Lower lobe of right lung (tissue), 2 donors: ENCODE results near the gene COL8A1. TPM values are rescaled to one million over a fixed set of nuclear protein-coding genes. Genes with fewer than 3 reads are reported as not detected.
"Not testable (repeated sequence)": the region's sequence is repeated elsewhere in the genome, so short reads cannot be mapped to it uniquely, and the experiment has no call there.

Experiments used
- ATAC-seq, 2 donors: fragments of 200-7000 bp; cut with Tn5 transposase; one replicate each; pipeline ENCODE4 v1.9.1; 2020 to 2022; ENCODE audit warnings: mild to moderate bottlenecking in 2 of 2, moderate library complexity in 2 of 2
- DNase-seq: peaks from one replicate; pipeline ENCODE4 v3.0.0-alpha.2; 2020
- H3K27ac ChIP-seq: fragments of 200-600 bp; one replicate; pipeline ENCODE4 v1.8.0; 2022
- H3K27me3 ChIP-seq: fragments of 200-600 bp; one replicate; pipeline ENCODE4 v1.8.0; 2022; ENCODE audit warnings: low read depth
- H3K36me3 ChIP-seq: fragments of 200-600 bp; one replicate; pipeline ENCODE4 v1.8.0; 2022; ENCODE audit warnings: mild to moderate bottlenecking
- H3K4me1 ChIP-seq: fragments of 200-600 bp; one replicate; pipeline ENCODE4 v1.8.0; 2022
- H3K4me3 ChIP-seq: fragments of 200-600 bp; one replicate; pipeline ENCODE4 v1.8.0; 2022; ENCODE audit warnings: mild to moderate bottlenecking
- H3K9me3 ChIP-seq: fragments of 200-600 bp; one replicate; pipeline ENCODE4 v1.8.0; 2022
- intact Hi-C: fragments of 100-400 bp; cut with DNase I; formaldehyde crosslinking; loops from one replicate; pipeline ENCODE4 v1.11.0; 2022
- total RNA-seq: library from RNA; stranded (reverse); fragmentation: NEBNext Ultra II Directional; extraction: Animal tissue kit (Norgen Biotek cat#: 25700); gene quantifications from one replicate; pipeline ENCODE4 v1.2.1, GENCODE V29; 2021
- TF ChIP-seq, protein P1 (sequence below): fragments of 200-600 bp; IDR thresholded peaks from one replicate; pipeline ENCODE4 v1.8.0; 2022; ENCODE audit warnings: antibody characterized with exemption, mild to moderate bottlenecking
- donor health status: DM: no; HTN: yes; CAD: no; lungs with severe emphysema.

The COL8A1 gene
- total RNA-seq, 1 donor from 2014 or later: 56.1 TPM

DNA sequence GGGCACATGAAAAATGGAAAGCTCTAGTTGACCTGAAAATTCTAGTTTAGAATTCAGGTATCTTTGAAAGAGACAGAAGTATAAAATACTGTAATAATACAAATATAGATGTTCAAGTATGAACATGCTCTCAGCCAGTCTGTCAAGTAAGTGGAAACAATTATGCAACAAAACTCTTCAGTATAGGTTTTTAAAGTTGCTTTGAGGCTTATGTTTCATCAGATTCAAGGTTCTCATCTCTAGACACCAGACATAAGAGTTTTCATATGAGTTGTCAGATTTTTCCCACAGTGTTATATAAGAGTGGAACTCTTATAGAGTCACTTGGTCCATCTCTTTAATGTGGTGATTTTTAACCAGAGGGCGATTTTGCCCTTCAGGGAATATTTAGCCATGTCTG, 201.2 kb downstream of the COL8A1 start:
- no peaks in the 10 kb centered on the region for H3K27me3 ChIP-seq
- H3K4me1 ChIP-seq: peaks cover 12% of the 10 kb centered on the region
- DNase-seq (no peak), ATAC-seq (no peak)
- H3K36me3 ChIP-seq: no peaks in the 10 kb centered on the region
- no peaks in the 10 kb centered on the region for H3K9me3 ChIP-seq
- intact Hi-C loops: loop anchor here (10.0 kb wide), 1 partner anchor 415 kb away; no protein-coding TSS in a partner anchor
- no peak overlapping the region for H3K4me3 ChIP-seq
- TF ChIP-seq, protein P1, sequence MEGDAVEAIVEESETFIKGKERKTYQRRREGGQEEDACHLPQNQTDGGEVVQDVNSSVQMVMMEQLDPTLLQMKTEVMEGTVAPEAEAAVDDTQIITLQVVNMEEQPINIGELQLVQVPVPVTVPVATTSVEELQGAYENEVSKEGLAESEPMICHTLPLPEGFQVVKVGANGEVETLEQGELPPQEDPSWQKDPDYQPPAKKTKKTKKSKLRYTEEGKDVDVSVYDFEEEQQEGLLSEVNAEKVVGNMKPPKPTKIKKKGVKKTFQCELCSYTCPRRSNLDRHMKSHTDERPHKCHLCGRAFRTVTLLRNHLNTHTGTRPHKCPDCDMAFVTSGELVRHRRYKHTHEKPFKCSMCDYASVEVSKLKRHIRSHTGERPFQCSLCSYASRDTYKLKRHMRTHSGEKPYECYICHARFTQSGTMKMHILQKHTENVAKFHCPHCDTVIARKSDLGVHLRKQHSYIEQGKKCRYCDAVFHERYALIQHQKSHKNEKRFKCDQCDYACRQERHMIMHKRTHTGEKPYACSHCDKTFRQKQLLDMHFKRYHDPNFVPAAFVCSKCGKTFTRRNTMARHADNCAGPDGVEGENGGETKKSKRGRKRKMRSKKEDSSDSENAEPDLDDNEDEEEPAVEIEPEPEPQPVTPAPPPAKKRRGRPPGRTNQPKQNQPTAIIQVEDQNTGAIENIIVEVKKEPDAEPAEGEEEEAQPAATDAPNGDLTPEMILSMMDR: no peak
- H3K27ac ChIP-seq: no peak overlapping the region

DNA sequence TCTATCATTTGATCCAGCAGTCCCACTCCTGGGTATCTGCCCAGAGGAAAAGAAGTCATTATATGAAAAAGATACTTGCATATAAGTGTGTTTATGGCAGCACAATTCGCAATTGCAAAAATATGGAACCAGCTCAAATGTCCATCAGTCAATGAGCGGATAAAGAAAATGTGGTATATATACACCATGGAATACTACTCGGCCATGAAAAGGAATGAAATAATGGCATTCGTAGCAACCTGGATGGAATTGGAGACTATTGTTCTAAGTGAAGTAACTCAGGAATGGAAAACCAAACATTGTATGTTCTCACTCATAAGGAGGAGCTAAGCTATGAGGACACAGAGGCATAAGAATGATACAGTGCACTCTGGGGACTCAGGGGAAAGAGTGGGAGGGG, 203.6 kb downstream of the COL8A1 start:
- ATAC-seq, H3K9me3 ChIP-seq, H3K27ac ChIP-seq, H3K27me3 ChIP-seq, H3K36me3 ChIP-seq, H3K4me3 ChIP-seq, DNase-seq: not testable (repeated sequence)
- intact Hi-C loops: loop anchor here (10.0 kb wide), 1 partner anchor 413 kb away; no protein-coding TSS in a partner anchor
- H3K4me1 ChIP-seq: peaks cover 29% of the 10 kb centered on the region

DNA sequence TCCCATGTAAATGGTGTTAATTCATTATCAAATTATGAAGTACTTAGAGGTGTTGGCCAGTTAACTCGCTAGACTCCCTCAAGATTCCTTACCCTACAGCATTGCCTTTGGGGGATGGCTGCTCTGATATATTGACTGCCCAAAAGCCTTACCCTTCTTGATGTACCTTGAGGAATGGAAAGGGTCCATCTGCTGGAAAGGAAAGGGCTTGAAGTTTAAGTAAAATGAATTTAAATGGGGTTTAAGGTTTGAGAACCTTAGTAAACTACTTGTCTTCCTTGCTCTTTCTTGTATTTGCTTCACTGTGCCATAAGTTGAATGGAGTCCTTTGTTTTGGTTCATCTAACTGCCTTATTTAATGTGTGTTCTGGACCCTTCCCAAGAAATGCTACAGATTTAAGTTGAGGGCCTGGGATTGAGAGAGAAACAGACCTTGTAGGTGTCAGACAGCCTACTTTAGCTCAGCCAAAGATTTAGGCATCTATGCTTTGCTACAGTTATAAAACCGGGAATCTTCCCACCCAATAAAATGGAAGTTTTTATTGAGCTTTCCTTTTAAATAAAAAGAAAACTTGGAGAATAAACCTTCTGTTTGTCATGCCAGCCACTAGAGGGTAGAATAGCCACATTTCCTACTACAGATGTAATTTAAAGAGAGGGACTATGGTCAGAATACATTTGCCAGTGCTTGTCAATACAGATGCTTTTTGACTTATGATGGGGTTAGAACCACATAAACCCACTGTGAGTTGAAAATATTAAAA, 204.6 kb downstream of the COL8A1 start:
- DNase-seq (no peak), ATAC-seq (peak; percentile 70 to 79)
- Histone ChIP-seq H3K9me3 (no peaks in the 10 kb centered on the region), H3K4me1 (peaks cover 33% of the 10 kb centered on the region), H3K4me3 (no peak overlapping the region), H3K27ac (peak overlapping the region; percentile 74), H3K27me3 (no peaks in the 10 kb centered on the region), H3K36me3 (no peaks in the 10 kb centered on the region)
- intact Hi-C loops: loop anchor here (10.0 kb wide), 1 partner anchor 412 kb away; no protein-coding TSS in a partner anchor
- TF ChIP-seq, protein P1: peak; percentile 70

DNA sequence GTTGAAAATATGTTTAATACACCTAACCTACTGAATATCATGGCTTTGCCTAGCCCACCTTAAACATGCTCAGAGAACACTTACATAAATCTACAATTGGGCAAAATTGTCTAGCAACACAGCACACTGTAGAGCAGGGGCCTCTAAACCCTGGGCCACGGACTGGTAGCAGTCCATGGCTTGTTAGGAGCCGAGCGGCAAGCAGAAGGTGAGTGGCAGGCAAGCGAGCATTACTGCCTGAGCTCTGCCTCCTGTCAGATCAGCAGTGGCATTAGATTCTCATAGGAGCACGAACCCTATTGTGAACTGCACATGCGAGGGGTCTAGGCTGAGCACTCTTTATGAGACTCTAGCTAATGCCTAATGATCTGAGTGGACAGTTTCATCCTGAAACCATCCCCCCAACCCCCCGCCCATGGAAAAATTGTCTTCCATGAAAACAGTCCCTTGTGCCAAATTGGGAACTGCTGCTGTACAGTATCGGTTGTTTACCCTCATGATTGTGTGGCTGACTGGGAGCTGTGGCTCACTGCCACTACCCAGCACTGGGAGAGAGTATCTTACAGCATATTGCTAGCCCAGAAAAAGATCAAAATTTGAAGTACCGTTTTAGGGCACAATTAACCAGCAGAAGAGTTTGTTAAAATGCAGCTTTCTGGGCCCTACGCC, 205.3 kb downstream of the COL8A1 start:
- Histone ChIP-seq H3K4me3 (no peak overlapping the region), H3K36me3 (no peaks in the 10 kb centered on the region), H3K27ac (peak overlapping the region; percentile 74), H3K4me1 (peaks cover 33% of the 10 kb centered on the region), H3K27me3 (no peaks in the 10 kb centered on the region), H3K9me3 (no peaks in the 10 kb centered on the region)
- TF ChIP-seq, protein P1: no peak
- ATAC-seq (peak; percentile 31 to 45), DNase-seq (no peak)
- intact Hi-C loops: loop anchor here (10.0 kb wide), 1 partner anchor 411 kb away; no protein-coding TSS in a partner anchor

DNA sequence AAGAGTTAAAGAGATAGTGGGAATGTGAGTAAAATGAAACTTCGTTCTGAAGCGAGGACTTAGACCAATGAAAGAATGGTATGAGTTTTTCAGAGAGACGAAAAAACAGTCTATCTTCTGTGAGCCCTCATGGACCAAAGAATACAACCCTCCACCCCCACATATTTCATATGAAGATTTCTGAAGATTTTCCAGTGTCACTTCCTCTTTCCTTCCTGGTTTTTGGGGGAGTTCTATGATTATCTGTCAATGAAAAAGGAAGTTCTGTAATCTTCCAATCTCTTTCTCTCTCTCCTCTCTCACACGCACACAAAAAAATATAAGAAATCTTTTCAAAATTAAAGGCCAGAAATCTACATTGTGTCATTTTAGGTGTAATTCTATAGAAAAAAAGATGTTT, 206.9 kb downstream of the COL8A1 start:
- DNase-seq (no peak), ATAC-seq (peak in 1 of 2 donors; percentile 28)
- Histone ChIP-seq H3K27me3 (no peaks in the 10 kb centered on the region), H3K27ac (peak overlapping the region; percentile 73), H3K4me3 (no peak overlapping the region), H3K4me1 (peaks cover 33% of the 10 kb centered on the region), H3K9me3 (no peaks in the 10 kb centered on the region), H3K36me3 (peaks cover 1% of the 10 kb centered on the region)
- TF ChIP-seq, protein P1: no peak
- intact Hi-C loops: loop anchor here (10.0 kb wide), 1 partner anchor 409 kb away; no protein-coding TSS in a partner anchor

DNA sequence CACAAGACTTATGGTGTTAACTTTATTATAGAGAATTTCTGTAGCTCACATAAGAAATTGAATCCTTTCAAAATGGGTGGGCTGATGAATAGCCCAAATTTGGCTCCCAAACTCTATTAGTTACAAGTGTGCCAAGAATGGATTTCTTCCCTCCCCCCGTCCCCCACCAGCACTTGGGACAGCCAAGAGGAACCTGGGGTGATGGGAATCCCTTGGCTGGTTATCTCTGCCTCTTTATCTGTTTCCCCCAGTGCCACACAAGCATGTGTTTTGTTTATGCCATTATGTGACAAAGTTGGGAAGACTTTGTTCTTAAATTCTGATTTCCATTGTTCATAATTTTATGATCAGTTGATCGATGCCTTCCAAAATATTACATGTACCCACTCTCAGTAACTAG, 207.6 kb downstream of the COL8A1 start:
- H3K27ac ChIP-seq: peak overlapping the region; percentile 73
- TF ChIP-seq, protein P1: no peak
- H3K36me3 ChIP-seq: peaks cover 7% of the 10 kb centered on the region
- H3K4me3 ChIP-seq: no peak overlapping the region
- peaks cover 33% of the 10 kb centered on the region for H3K4me1 ChIP-seq
- no peaks in the 10 kb centered on the region for H3K27me3 ChIP-seq
- peak in 1 of 2 donors; percentile 40 for ATAC-seq
- intact Hi-C loops: loop anchor here (10.0 kb wide), 1 partner anchor 409 kb away; no protein-coding TSS in a partner anchor
- no peaks in the 10 kb centered on the region for H3K9me3 ChIP-seq
- DNase-seq: no peak
